ENCODE data around the gene TMEM119. TPM values are rescaled to one million over a fixed set of nuclear protein-coding genes. Genes with fewer than 3 reads are reported as not detected.

TMEM119 gene
- total and polyA plus RNA-seq, 2 of the 8 experiments (the other 6 are each of a cell fraction or from before 2014, with no cell fraction given) = 0.35 to 0.61 TPM

- no peak overlapping the region for H3K4ac ChIP-seq (replicated peaks; ENCODE audit: insufficient read length, low read depth, low read length)
- no peak overlapping the region for H3K23ac ChIP-seq (ENCODE audit: insufficient read length)
- no peak overlapping the region for H3K27ac ChIP-seq (ENCODE audit: low read depth, low read length)
- H2BK20ac ChIP-seq (ENCODE audit: low read length) = peak overlapping the region; percentile 23; the same call in 1 of the 2 replicates
- WGBS, 2 experiments (ENCODE audit: extremely low coverage in 1 of 2, insufficient coverage in 1 of 2, insufficient read length in 1 of 2, insufficient replicate concordance in 2 of 2, low coverage in 1 of 2, low lambda C conversion rate in 2 of 2, missing lambda C conversion rate in 1 of 2) = 29% methylated on average over 16 of the region's 16 CpGs; no CpG with 5 or more reads in 1 of the 2 experiments
- H2AFZ ChIP-seq (ENCODE audit: low read length) = 0 out of 2 replicates have a peak overlapping the region, but pooled peaks have one; percentile 19
- H3K4me3 ChIP-seq (ENCODE audit: extremely low read depth in 1 of 4, insufficient read depth in 2 of 4, low read depth in 3 of 4, low read length in 4 of 4) = no peak overlapping the region
- H3K23me2 ChIP-seq (ENCODE audit: low read depth, low read length) = no peaks in the 10 kb centered on the region
- ChIA-PET CTCF (ENCODE audit: partially characterized antibody) (interaction anchor here (0.7 to 22.5 kb wide), 40 partner anchors 7 to 626 kb away, joined by 3 to 523 read pairs (median 4); partner anchors contain the start of genes ISCU, SART3, SELPLG and TMEM119), POLR2A (ENCODE audit: partially characterized antibody) (interaction anchor here (0.7 to 3.5 kb wide), 9 partner anchors 9 to 57 kb away, joined by 3 to 14 read pairs (median 4); partner anchors contain the start of genes ISCU and SART3)
- no peak for FAIRE-seq
- H2BK5ac ChIP-seq (ENCODE audit: low read depth, low read length) = no peak overlapping the region
- peak overlapping the region; percentile 81; the same call in 1 of the 2 replicates for H2BK15ac ChIP-seq (ENCODE audit: low read length)
- no peak overlapping the region for H2BK120ac ChIP-seq (replicated peaks; ENCODE audit: low read depth, low read length)
- H3K36me3 ChIP-seq (ENCODE audit: control insufficient read depth in 2 of 4, insufficient read depth in 4 of 4, low read length in 3 of 4) = no peaks in the 10 kb centered on the region
- no peak overlapping the region for H3K9ac ChIP-seq (replicated peaks in 1 of 4; ENCODE audit: extremely low read depth in 1 of 4, low read depth in 3 of 4, low read length in 3 of 4)
- no peaks in the 10 kb centered on the region for H3K79me2 ChIP-seq (ENCODE audit: control insufficient read depth in 1 of 2, insufficient read depth in 2 of 2, low read length in 2 of 2)
- H4K5ac ChIP-seq (ENCODE audit: insufficient read length, low read depth, low read length) = no peak overlapping the region
- 0 out of 2 replicates have a peak overlapping the region, but pooled peaks have one; percentile 68 for H2BK12ac ChIP-seq (ENCODE audit: low read depth, low read length)
- no peak overlapping the region for H2AK5ac ChIP-seq (ENCODE audit: low read depth, low read length)
- DNase-seq (ENCODE audit: low read depth in 1 of 2, low spot score in 2 of 2) = peak; percentile 70 to 95
- H3K4me1 ChIP-seq (replicated peaks in 1 of 4; ENCODE audit: control insufficient read depth in 3 of 4, insufficient read depth in 4 of 4, low read length in 3 of 4) = peaks cover 0 to 5% (median 4%) of the 10 kb centered on the region in 4 experiments; a peak in 4 of 7 replicates
- no peak overlapping the region for H3K14ac ChIP-seq (ENCODE audit: insufficient read length)
- H3K9me3 ChIP-seq (ENCODE audit: insufficient read depth in 2 of 2, low read depth in 1 of 2, low read length in 1 of 2) = no peaks in the 10 kb centered on the region; a peak in 2 of 4 replicates
- H3K4me2 ChIP-seq (ENCODE audit: insufficient read depth in 1 of 2, low read depth in 2 of 2, low read length in 2 of 2) = no peak overlapping the region
- H3K18ac ChIP-seq (ENCODE audit: extremely low read depth, low read length) = peak overlapping the region; percentile 53; the same call in 1 of the 2 replicates
- no peak overlapping the region for H3K56ac ChIP-seq (replicated peaks; ENCODE audit: insufficient read length, low read depth, low read length)
- 0 out of 2 replicates have a peak overlapping the region, but pooled peaks have one; percentile 0 for H4K8ac ChIP-seq (ENCODE audit: extremely low read depth, insufficient read depth, low read length)
- H4K91ac ChIP-seq (replicated peaks; ENCODE audit: insufficient read length, low read length) = no peak overlapping the region
- H3K27me3 ChIP-seq (replicated peaks in 1 of 4; ENCODE audit: control insufficient read depth in 3 of 4, extremely low read depth in 1 of 4, insufficient read depth in 3 of 4, low read length in 3 of 4) = no peaks in the 10 kb centered on the region
- H3K79me1 ChIP-seq (ENCODE audit: low read depth, low read length) = no peaks in the 10 kb centered on the region
- H4K20me1 ChIP-seq (replicated peaks in 1 of 2; ENCODE audit: control insufficient read depth in 1 of 2, insufficient read depth in 2 of 2, low read length in 2 of 2) = no peaks in the 10 kb centered on the region
- no peak for TF ChIP-seq ATF2 (IDR thresholded peaks at IDR 0.05; ENCODE audit: low read length)
- no peak for TF ChIP-seq KDM5A (IDR thresholded peaks at IDR 0.05; ENCODE audit: low read length)
- no peak for TF ChIP-seq CHD1 (IDR thresholded peaks at IDR 0.05; ENCODE audit: low read depth, low read length)
- no peak for TF ChIP-seq RXRA (IDR thresholded peaks at IDR 0.05; ENCODE audit: insufficient read depth, low read depth, low read length)
- no peak for TF ChIP-seq NANOG (IDR thresholded peaks at IDR 0.05; ENCODE audit: insufficient read depth, low read depth, low read length, poor library complexity, severe bottlenecking)
- TF ChIP-seq BRCA1 (IDR thresholded peaks at IDR 0.05; ENCODE audit: low read depth, low read length) = peak; percentile 45; the same call in 1 of the 2 replicates
- TF ChIP-seq CHD2 (IDR thresholded peaks at IDR 0.05; ENCODE audit: low read length) = no peak
- TF ChIP-seq YY1 (IDR thresholded peaks at IDR 0.05; ENCODE audit: low read depth, low read length) = 0 out of 2 replicates have a peak, but pooled peaks have one; percentile 28
- no peak for TF ChIP-seq GTF2F1 (IDR thresholded peaks at IDR 0.05; ENCODE audit: borderline replicate concordance, low read depth, low read length)
These were observed 20.4 kb upstream of the TMEM119 start for GRCh38 chr12:108618079-108618952.
